Endothelial cell of umbilical vein (primary cell): Measurements from ENCODE around the gene CFAP45. TPM values are rescaled to one million over a fixed set of nuclear protein-coding genes. Genes with fewer than 3 reads are reported as not detected.
"Not testable (repeated sequence)": the region's sequence is repeated elsewhere in the genome, so short reads cannot be mapped to it uniquely, and the experiment has no call there.

ENCODE experiments used
- BruUV-seq: library from RNA; stranded (reverse); fragments of 400-500 nt; replicated peaks from 2 replicates; lab custom pipeline; 2021; lab: Mats Ljungman, UMichigan
- CTCF ChIA-PET: fragments of 300-600, 350-600 bp; sonication (Branson Sonifier 250); formaldehyde crosslinking; loops from one replicate; lab custom pipeline; 2021; ENCODE audit warnings: antibody characterized with exemption, inconsistent platforms; lab: Charles Lee
- POLR2A ChIA-PET: fragments of 300-600, 350-600 bp; sonication (Branson Sonifier 250); formaldehyde crosslinking; loops from one replicate; lab custom pipeline; 2021; ENCODE audit warnings: antibody characterized with exemption, inconsistent platforms; lab: Charles Lee
- DNase-seq: peaks from one replicate; pipeline ENCODE4 v3.0.0-alpha.2; 2011; ENCODE audit warnings: low read depth, low spot score
- FAIRE-seq: peaks from 2 replicates; lab custom pipeline; 2011; peaks lifted over from hg19 to GRCh38; lab: Jason Lieb, UNC
- H2AFZ ChIP-seq: 2 replicates; pipeline ENCODE4 v1.6.0; 2012; ENCODE audit warnings: low read depth, low read length, control low read depth, inconsistent platforms
- H3K27ac ChIP-seq: 2 replicates; pipeline ENCODE4 v1.5.1; 2011; ENCODE audit warnings: low read depth, mild to moderate bottlenecking, control low read depth, low read length, moderate library complexity; ENCODE audit not compliant: insufficient read depth
- H3K27me3 ChIP-seq, 2 experiments: 2 replicates each; pipeline versions ENCODE4 v1.6.0 to v1.6.1; 2011; ENCODE audit warnings: low read length in 2 of 2, mixed read lengths in 1 of 2; ENCODE audit not compliant: control insufficient read depth in 2 of 2, insufficient read depth in 2 of 2
- H3K36me3 ChIP-seq, 2 experiments: 2 replicates in 1 of 2; 3 replicates in 1 of 2; pipeline ENCODE4 v1.5.1; 2011; ENCODE audit warnings: low read length in 2 of 2, mild to moderate bottlenecking in 1 of 2, moderate library complexity in 1 of 2; ENCODE audit not compliant: control insufficient read depth in 2 of 2, insufficient read depth in 2 of 2; ENCODE audit errors: extremely low read depth in 1 of 2
- H3K4me1 ChIP-seq: 3 replicates; pipeline ENCODE4 v1.5.1; 2011; ENCODE audit warnings: mild to moderate bottlenecking, low read length; ENCODE audit not compliant: control insufficient read depth, insufficient read depth; ENCODE audit errors: extremely low read depth
- H3K4me2 ChIP-seq: 2 replicates; pipeline ENCODE4 v1.6.1; 2011; ENCODE audit warnings: low read length, control low read depth, mixed read lengths; ENCODE audit not compliant: insufficient read depth
- H3K4me3 ChIP-seq, 3 experiments: fragments of 200-600 bp in 1 of 3; sonication (generic), shearing (Covaris generic) in 1 of 3; replicated peaks in 1 of 3; 2 replicates each; pipeline ENCODE4 v1.5.1; 2011 to 2016; ENCODE audit warnings: control low read depth in 3 of 3, low read length in 3 of 3, mild to moderate bottlenecking in 2 of 3, inconsistent platforms in 1 of 3, low read depth in 1 of 3, moderate library complexity in 1 of 3; ENCODE audit not compliant: insufficient read depth in 1 of 3
- H3K79me2 ChIP-seq: 2 replicates; pipeline ENCODE4 v1.6.0; 2012; ENCODE audit warnings: low read length, inconsistent platforms; ENCODE audit not compliant: control insufficient read depth, insufficient read depth
- H3K9ac ChIP-seq: replicated peaks from 2 replicates; pipeline ENCODE3; 2011; ENCODE audit warnings: low read length, control low read depth; ENCODE audit not compliant: insufficient read depth; ENCODE audit errors: extremely low read depth
- H3K9me1 ChIP-seq: replicated peaks from 3 replicates; pipeline ENCODE4 v1.6.0; 2011; ENCODE audit warnings: mild to moderate bottlenecking, low read length; ENCODE audit not compliant: control insufficient read depth, insufficient read depth; ENCODE audit errors: extremely low read depth
- H3K9me3 ChIP-seq: replicated peaks from 2 replicates; pipeline ENCODE4 v1.5.1; 2012; ENCODE audit warnings: low read length, inconsistent platforms; ENCODE audit not compliant: control insufficient read depth, insufficient read depth
- H4K20me1 ChIP-seq: replicated peaks from 2 replicates; pipeline ENCODE3; 2011; ENCODE audit warnings: mild to moderate bottlenecking, low read length; ENCODE audit not compliant: control insufficient read depth, insufficient read depth; ENCODE audit errors: extremely low read depth
- CTCF ChIP-seq, 2 donors: IDR thresholded peaks; 1 replicate in 1 of 2; 2 replicates in 1 of 2; pipeline ENCODE4 v1.5.1; 2011; ENCODE audit warnings: low read length in 2 of 2, mild to moderate bottlenecking in 2 of 2, moderate library complexity in 2 of 2, control low read depth in 1 of 2, inconsistent platforms in 1 of 2, low read depth in 1 of 2; ENCODE audit not compliant: insufficient read depth in 1 of 2; ENCODE audit errors: extremely low read depth in 1 of 2
- EZH2 ChIP-seq: IDR thresholded peaks from 2 replicates; pipeline ENCODE4 v1.6.1; 2012; ENCODE audit warnings: borderline replicate concordance, low read depth, mild to moderate bottlenecking, moderate library complexity, low read length, inconsistent platforms; ENCODE audit not compliant: severe bottlenecking
- FOS ChIP-seq: IDR thresholded peaks from 2 replicates; pipeline ENCODE4 v1.6.1; 2011; ENCODE audit warnings: mild to moderate bottlenecking, low read length, moderate library complexity, borderline replicate concordance; ENCODE audit not compliant: insufficient read depth
- GATA2 ChIP-seq: IDR thresholded peaks from 2 replicates; pipeline ENCODE4 v1.7.0; 2011; ENCODE audit warnings: low read depth, mild to moderate bottlenecking, moderate library complexity, mixed read lengths, low read length; ENCODE audit not compliant: insufficient read length, insufficient read depth
- JUN ChIP-seq: IDR thresholded peaks from 2 replicates; pipeline ENCODE4 v1.6.1; 2011; ENCODE audit warnings: borderline replicate concordance, low read depth; ENCODE audit not compliant: insufficient read length, insufficient read depth
- MAX ChIP-seq: IDR thresholded peaks from 2 replicates; pipeline ENCODE4 v1.6.1; 2011; ENCODE audit not compliant: insufficient read depth, insufficient read length
- MYC ChIP-seq: IDR thresholded peaks from one replicate; pipeline ENCODE4 v1.6.1; 2011; ENCODE audit warnings: mild to moderate bottlenecking, low read depth, low read length
- POLR2A ChIP-seq: IDR thresholded peaks from 2 replicates; pipeline ENCODE4 v1.6.1; 2012; ENCODE audit warnings: low read depth, mild to moderate bottlenecking, control low read depth, low read length
- POLR2AphosphoS5 ChIP-seq: IDR thresholded peaks from 2 replicates; pipeline ENCODE4 v1.6.1; 2012; ENCODE audit warnings: low read depth, mild to moderate bottlenecking, control low read depth, low read length, moderate library complexity; ENCODE audit not compliant: insufficient read depth
- dilution Hi-C: fragments of 300-500 bp; cut with MboI; formaldehyde crosslinking; loops from one replicate; pipeline ENCODE4 v1.15.0; 2019; ENCODE audit warnings: low sequenced_read_pairs; ENCODE audit not compliant: extremely low pct_ligation_motif_present
- intact Hi-C: fragments of 100-400 bp; cut with micrococcal nuclease; formaldehyde crosslinking; loops from one replicate; pipeline ENCODE4 v1.10.0; 2022
- polyA plus RNA-seq, 4 experiments: library from polyadenylated mRNA; depleted of rRNA in 3 of 4; stranded (reverse) in 3 of 4; unstranded in 1 of 4; fragments of >200 nt; gene quantifications; 2 replicates each; pipeline versions ENCODE4 v1.2.1 to v1.2.3, GENCODE V29; 2011 to 2012; ENCODE audit warnings: missing spikeins in 1 of 4
- total RNA-seq: library from RNA; stranded (reverse); gene quantifications from 2 replicates; pipeline ENCODE4 v1.2.3, GENCODE V29; 2021

Gene CFAP45
- total and polyA plus RNA-seq, 2 donors (not counting 3 experiments of a cell fraction or from before 2014, with no cell fraction given) = 0.25 to 2.5 TPM

GRCh38 chr1:159906960-159907359 is 7.0 kb upstream of the CFAP45 start:
- H3K4me2 ChIP-seq = no peak overlapping the region
- no peak overlapping the region for H3K9ac ChIP-seq
- no peak for TF ChIP-seq POLR2A
- TF ChIP-seq POLR2AphosphoS5 = no peak
- no peak for TF ChIP-seq JUN
- TF ChIP-seq FOS = no peak
- no peak for TF ChIP-seq GATA2
- no peak for TF ChIP-seq MAX
- TF ChIP-seq MYC = no peak
- TF ChIP-seq CTCF (IDR thresholded peaks at IDR 0.05; ENCODE audit: extremely low read depth in 1 of 2, insufficient read depth in 1 of 2, low read depth in 1 of 2, low read length in 2 of 2) = no peak
- TF ChIP-seq EZH2 = no peak
- dilution Hi-C loops = no loop called here
- no peaks in the 10 kb centered on the region for H3K79me2 ChIP-seq
- H3K4me1 ChIP-seq = peaks cover 20% of the 10 kb centered on the region
- H3K27me3 ChIP-seq = no peaks in the 10 kb centered on the region
- no peaks in the 10 kb centered on the region for H3K9me1 ChIP-seq
- FAIRE-seq = no peak
- no peak for DNase-seq
- ChIA-PET POLR2A (interaction anchor here (1.0 kb wide), 1 partner anchor 16 kb away, joined by 5 read pairs; no protein-coding TSS in a partner anchor), CTCF (interaction anchor here (1.0 to 1.6 kb wide), 3 partner anchors 13 to 101 kb away, joined by 3 to 4 read pairs (median 4); no protein-coding TSS in a partner anchor)
- no peak overlapping the region for H2AFZ ChIP-seq
- H3K4me3 ChIP-seq = no peak overlapping the region
- BruUV-seq = no TSS peak
- no peaks in the 10 kb centered on the region for H3K9me3 ChIP-seq
- H4K20me1 ChIP-seq = no peaks in the 10 kb centered on the region
- intact Hi-C loops = no loop called here
- no peaks in the 10 kb centered on the region for H3K36me3 ChIP-seq
- no peak overlapping the region for H3K27ac ChIP-seq

GRCh38 chr1:159904036-159904435 is 4.1 kb upstream of the CFAP45 start:
- POLR2A ChIA-PET, CTCF ChIA-PET, H3K9ac ChIP-seq, H3K27me3 ChIP-seq, H3K79me2 ChIP-seq, H3K4me3 ChIP-seq, H3K4me1 ChIP-seq, H3K9me3 ChIP-seq, FAIRE-seq, BruUV-seq, dilution Hi-C loops, DNase-seq, H3K9me1 ChIP-seq, H2AFZ ChIP-seq, H3K27ac ChIP-seq, intact Hi-C loops, H3K36me3 ChIP-seq, H4K20me1 ChIP-seq, H3K4me2 ChIP-seq: not testable (repeated sequence)
